Medulla oblongata (tissue), 1 donor: ENCODE data around the gene VPREB1.
"Not testable (repeated sequence)": the region's sequence is repeated elsewhere in the genome, so short reads cannot be mapped to it uniquely, and the experiment has no call there.

Experiments used
- DNase-seq: peaks from one replicate; pipeline ENCODE4 v3.0.0-alpha.2; 2015; ENCODE audit errors: extremely low spot score

The VPREB1 gene

GRCh38 chr22:22245935-22246525 lies 1.4 kb downstream of the VPREB1 start:
- no peak for DNase-seq

- DNase-seq = no peak
These were observed 2.1 kb downstream of the VPREB1 start for GRCh38 chr22:22246706-22247105.

- no peak for DNase-seq
These were observed 4.3 kb downstream of the VPREB1 start for GRCh38 chr22:22248878-22249277.

GRCh38 chr22:22250651-22251050 lies 6.1 kb downstream of the VPREB1 start:
- not testable (repeated sequence) for DNase-seq

- DNase-seq = not testable (repeated sequence)
These were observed 11.5 kb downstream of the VPREB1 start for GRCh38 chr22:22256133-22256532.

- DNase-seq = not testable (repeated sequence)
These were observed 14.2 kb downstream of the VPREB1 start for GRCh38 chr22:22258597-22259415.

GRCh38 chr22:22260169-22260568 lies 15.6 kb downstream of the VPREB1 start:
- DNase-seq = not testable (repeated sequence)

GRCh38 chr22:22260586-22260985 lies 16.0 kb downstream of the VPREB1 start:
- not testable (repeated sequence) for DNase-seq

- not testable (repeated sequence) for DNase-seq
These were observed 17.9 kb downstream of the VPREB1 start for GRCh38 chr22:22262332-22263074.

- not testable (repeated sequence) for DNase-seq
These were observed 19.2 kb downstream of the VPREB1 start for GRCh38 chr22:22263823-22264222.

GRCh38 chr22:22270036-22270676 lies 25.6 kb downstream of the VPREB1 start:
- DNase-seq = not testable (repeated sequence)

- DNase-seq = not testable (repeated sequence)
These were observed 32.8 kb downstream of the VPREB1 start for GRCh38 chr22:22277423-22277822.

GRCh38 chr22:22284962-22285756 lies 40.6 kb downstream of the VPREB1 start:
- not testable (repeated sequence) for DNase-seq

- not testable (repeated sequence) for DNase-seq
These were observed 42.0 kb downstream of the VPREB1 start for GRCh38 chr22:22286390-22287105.

GRCh38 chr22:22287106-22287626 lies 42.6 kb downstream of the VPREB1 start:
- not testable (repeated sequence) for DNase-seq

GRCh38 chr22:22289666-22290065 lies 45.1 kb downstream of the VPREB1 start:
- DNase-seq = not testable (repeated sequence)

GRCh38 chr22:22291129-22291806 lies 46.7 kb downstream of the VPREB1 start:
- not testable (repeated sequence) for DNase-seq

- DNase-seq = not testable (repeated sequence)
These were observed 48.1 kb downstream of the VPREB1 start for GRCh38 chr22:22292656-22293055.

- not testable (repeated sequence) for DNase-seq
These were observed 48.9 kb downstream of the VPREB1 start for GRCh38 chr22:22293436-22293835.
